D721Med (cell line): ENCODE data around the gene ACER3.

Experiments
- DNase-seq: peaks from one replicate; pipeline ENCODE4 v3.0.0; 2011; ENCODE audit warnings: low spot score; ENCODE audit not compliant: insufficient read length
- FAIRE-seq: peaks from 2 replicates; lab custom pipeline; 2011; peaks lifted over from hg19 to GRCh38; lab: Jason Lieb, UNC
- CTCF ChIP-seq: IDR thresholded peaks from 2 replicates; pipeline ENCODE4 v1.5.1; 2012; ENCODE audit warnings: mild to moderate bottlenecking, control low read depth; ENCODE audit not compliant: insufficient read depth; ENCODE audit errors: missing control alignments

Gene ACER3

GRCh38 chr11:77035039-77035438, 174.3 kb downstream of the ACER3 start:
- FAIRE-seq (no peak), DNase-seq (no peak)
- TF ChIP-seq CTCF: no peak

- no peak for FAIRE-seq
- DNase-seq: no peak
- TF ChIP-seq CTCF: no peak
Observed at GRCh38 chr11:77035580-77035979, 174.9 kb downstream of the ACER3 start.

GRCh38 chr11:77036398-77036797, 175.7 kb downstream of the ACER3 start:
- FAIRE-seq (no peak), DNase-seq (no peak)
- TF ChIP-seq CTCF: no peak

GRCh38 chr11:77037057-77037456, 176.3 kb downstream of the ACER3 start:
- TF ChIP-seq CTCF: no peak
- DNase-seq (no peak), FAIRE-seq (no peak)

- no peak for TF ChIP-seq CTCF
- DNase-seq (no peak), FAIRE-seq (no peak)
Observed at GRCh38 chr11:77038029-77038824, 177.5 kb downstream of the ACER3 start.

- FAIRE-seq (no peak), DNase-seq (no peak)
- no peak for TF ChIP-seq CTCF
Observed at GRCh38 chr11:77038825-77039326, 178.2 kb downstream of the ACER3 start.
